ENCODE data around the gene PLCL2.

GRCh38 chr3:17070161-17070959 is 185.6 kb downstream of the PLCL2 start:
- TF ChIP-seq CTCF (IDR thresholded peaks at IDR 0.05) (no peak), ZFX (IDR thresholded peaks at IDR 0.05; ENCODE audit: borderline replicate concordance) (no peak)
